Chondrocyte (in vitro differentiated cells): Measurements from ENCODE around the gene XPR1. TPM values are rescaled to one million over a fixed set of nuclear protein-coding genes. Genes with fewer than 3 reads are reported as not detected.

ENCODE experiments used
- DNase-seq: peaks from one replicate; pipeline ENCODE4 v3.0.0; 2021; ENCODE audit warnings: mixed read lengths, low spot score
- H3K27ac Mint-ChIP-seq: one replicate; pipeline ENCODE4 v1.8.0; 2021; ENCODE audit warnings: mild to moderate bottlenecking, moderate library complexity, mixed read lengths; ENCODE audit not compliant: unreplicated experiment
- H3K27me3 Mint-ChIP-seq: 2 replicates; pipeline ENCODE4 v1.8.0; 2021; ENCODE audit warnings: low read depth, mixed read lengths
- H3K36me3 Mint-ChIP-seq: 2 replicates; pipeline ENCODE4 v1.8.0; 2021; ENCODE audit warnings: low read depth, mixed read lengths
- H3K4me1 Mint-ChIP-seq: 2 replicates; pipeline ENCODE4 v1.8.0; 2021; ENCODE audit warnings: low read depth, mild to moderate bottlenecking, mixed read lengths
- H3K4me3 Mint-ChIP-seq: one replicate; pipeline ENCODE4 v1.8.0; 2021; ENCODE audit warnings: mild to moderate bottlenecking, moderate library complexity, mixed read lengths; ENCODE audit not compliant: unreplicated experiment
- H3K9me3 Mint-ChIP-seq: 2 replicates; pipeline ENCODE4 v1.8.0; 2021; ENCODE audit warnings: low read depth, mixed read lengths
- CTCF ChIP-seq: fragments of 200-600 bp; sonication (generic); IDR thresholded peaks from 2 replicates; pipeline ENCODE4 v1.5.0; 2021; ENCODE audit warnings: antibody characterized with exemption, mild to moderate bottlenecking, moderate library complexity
- total RNA-seq: library from RNA; stranded (reverse); gene quantifications from 3 replicates; pipeline ENCODE4 v1.2.1, GENCODE V29; 2021

The XPR1 gene
- total RNA-seq, 1 donor from 2014 or later: 24.9 TPM

DNA sequence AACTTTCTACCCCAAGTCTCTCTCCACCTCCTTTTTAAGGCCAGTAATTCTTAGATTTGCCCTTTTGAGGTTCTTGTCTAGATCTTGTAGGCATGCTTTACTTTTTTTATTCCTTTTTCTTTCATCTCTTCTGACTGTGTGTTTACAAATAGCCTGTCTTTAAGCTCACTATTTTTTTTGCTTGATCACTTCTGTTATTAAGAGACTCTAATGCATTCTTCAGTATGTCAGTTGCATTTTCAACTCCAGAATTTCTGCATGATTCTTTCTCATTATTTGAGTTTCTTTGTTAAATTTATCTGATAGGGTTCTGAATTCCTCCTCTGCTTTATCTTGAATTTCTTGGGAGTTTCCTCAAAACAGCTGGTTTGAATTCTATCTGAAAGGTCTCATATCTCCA lies 30.9 kb downstream of the XPR1 start:
- Mint-ChIP-seq H3K36me3 (peaks cover 26% of the 10 kb centered on the region), H3K27ac (no peak overlapping the region), H3K27me3 (no peaks in the 10 kb centered on the region), H3K4me3 (no peak overlapping the region), H3K9me3 (peaks cover 40% of the 10 kb centered on the region), H3K4me1 (no peaks in the 10 kb centered on the region)
- DNase-seq: no peak
- no peak for TF ChIP-seq CTCF

DNA sequence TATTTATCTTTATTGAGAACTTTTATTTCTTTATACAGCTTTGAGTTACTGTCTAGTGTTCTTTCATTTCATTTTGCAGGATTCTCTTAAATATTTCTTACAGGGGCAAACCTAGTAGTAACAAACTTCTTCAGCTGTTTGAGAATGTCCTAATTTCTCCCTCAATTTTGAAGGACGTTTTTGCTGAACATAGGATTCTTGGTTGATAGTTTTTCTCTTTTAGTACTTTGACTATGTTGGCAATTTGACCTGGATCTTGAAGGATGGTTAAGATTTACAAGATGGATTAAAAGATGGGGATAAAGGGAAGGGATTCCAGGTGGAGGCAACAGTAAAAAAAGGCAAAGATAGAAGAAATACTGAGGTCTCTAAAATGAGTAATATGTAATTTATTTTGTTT lies 38.9 kb downstream of the XPR1 start:
- DNase-seq: no peak
- Mint-ChIP-seq H3K4me1 (peaks cover 21% of the 10 kb centered on the region), H3K9me3 (peaks cover 19% of the 10 kb centered on the region), H3K4me3 (no peak overlapping the region), H3K36me3 (peaks cover 9% of the 10 kb centered on the region), H3K27me3 (no peaks in the 10 kb centered on the region), H3K27ac (no peak overlapping the region)
- no peak for TF ChIP-seq CTCF

DNA sequence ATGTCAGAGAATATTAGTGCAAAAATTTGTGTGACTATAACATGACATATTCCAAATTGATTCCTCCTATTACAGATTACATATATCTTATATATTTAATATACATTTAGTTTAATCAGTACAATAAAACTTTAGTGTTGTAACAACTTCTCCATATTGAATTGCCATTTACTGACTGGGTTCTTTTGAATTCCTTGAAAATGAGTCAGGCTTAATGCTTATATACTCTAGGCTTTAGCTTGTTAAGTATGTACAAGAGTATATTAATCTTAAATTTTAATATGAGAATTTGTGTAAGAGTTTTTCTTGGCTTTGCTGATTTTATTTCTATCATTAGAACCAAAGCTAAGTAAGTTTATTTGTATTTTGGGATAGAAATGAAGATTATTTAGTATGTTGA lies 40.3 kb downstream of the XPR1 start:
- H3K27me3 Mint-ChIP-seq: no peaks in the 10 kb centered on the region
- peaks cover 26% of the 10 kb centered on the region for H3K4me1 Mint-ChIP-seq
- DNase-seq: no peak
- peaks cover 6% of the 10 kb centered on the region for H3K36me3 Mint-ChIP-seq
- no peak overlapping the region for H3K4me3 Mint-ChIP-seq
- H3K27ac Mint-ChIP-seq: no peak overlapping the region
- peaks cover 14% of the 10 kb centered on the region for H3K9me3 Mint-ChIP-seq
- TF ChIP-seq CTCF: no peak

GRCh38 chr1:180672505-180672904 lies 40.7 kb downstream of the XPR1 start:
- TF ChIP-seq CTCF: no peak
- Mint-ChIP-seq H3K27ac (no peak overlapping the region), H3K27me3 (no peaks in the 10 kb centered on the region), H3K4me3 (no peak overlapping the region), H3K36me3 (peaks cover 6% of the 10 kb centered on the region), H3K9me3 (peaks cover 14% of the 10 kb centered on the region), H3K4me1 (peaks cover 26% of the 10 kb centered on the region)
- no peak for DNase-seq

GRCh38 chr1:180674603-180675530 lies 43.0 kb downstream of the XPR1 start:
- peaks cover 8% of the 10 kb centered on the region for H3K36me3 Mint-ChIP-seq
- no peak overlapping the region for H3K4me3 Mint-ChIP-seq
- H3K27ac Mint-ChIP-seq: no peak overlapping the region
- no peak for TF ChIP-seq CTCF
- DNase-seq: no peak
- no peaks in the 10 kb centered on the region for H3K27me3 Mint-ChIP-seq
- peaks cover 20% of the 10 kb centered on the region for H3K4me1 Mint-ChIP-seq
- H3K9me3 Mint-ChIP-seq: peaks cover 14% of the 10 kb centered on the region
